Islet of Langerhans (tissue), 1 donor: ENCODE results near the gene HSD17B1.
"Not testable (repeated sequence)": the region's sequence is repeated elsewhere in the genome, so short reads cannot be mapped to it uniquely, and the experiment has no call there.

Experiments
- FAIRE-seq: peaks from one replicate; lab custom pipeline; 2011; peaks lifted over from hg19 to GRCh38; lab: Jason Lieb, UNC

HSD17B1 gene, protein sequence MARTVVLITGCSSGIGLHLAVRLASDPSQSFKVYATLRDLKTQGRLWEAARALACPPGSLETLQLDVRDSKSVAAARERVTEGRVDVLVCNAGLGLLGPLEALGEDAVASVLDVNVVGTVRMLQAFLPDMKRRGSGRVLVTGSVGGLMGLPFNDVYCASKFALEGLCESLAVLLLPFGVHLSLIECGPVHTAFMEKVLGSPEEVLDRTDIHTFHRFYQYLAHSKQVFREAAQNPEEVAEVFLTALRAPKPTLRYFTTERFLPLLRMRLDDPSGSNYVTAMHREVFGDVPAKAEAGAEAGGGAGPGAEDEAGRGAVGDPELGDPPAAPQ

DNA sequence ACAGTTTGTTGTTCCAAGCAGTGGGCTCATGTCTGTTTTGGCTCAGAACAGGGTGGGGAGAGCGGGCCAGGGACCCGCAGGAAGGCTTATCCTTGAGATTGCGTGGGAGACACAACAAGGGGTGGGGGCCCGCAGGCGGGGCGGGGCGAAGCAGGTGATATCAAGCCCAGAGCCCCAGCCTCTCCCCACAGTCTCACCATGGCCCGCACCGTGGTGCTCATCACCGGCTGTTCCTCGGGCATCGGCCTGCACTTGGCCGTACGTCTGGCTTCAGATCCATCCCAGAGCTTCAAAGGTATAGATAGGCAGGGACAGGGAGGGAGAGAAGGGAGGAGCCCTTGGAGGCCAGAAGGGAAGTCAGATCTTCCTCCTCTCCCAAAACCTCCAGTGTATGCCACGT lies at the start of gene HSD17B1:
Gene HSD17B1, plus strand, starts transcription at position 188 of the 400 bp plus-strand sequence. Its CDS starts 11 bp downstream, at position 199.
- FAIRE-seq, result not testable (repeated sequence)

DNA sequence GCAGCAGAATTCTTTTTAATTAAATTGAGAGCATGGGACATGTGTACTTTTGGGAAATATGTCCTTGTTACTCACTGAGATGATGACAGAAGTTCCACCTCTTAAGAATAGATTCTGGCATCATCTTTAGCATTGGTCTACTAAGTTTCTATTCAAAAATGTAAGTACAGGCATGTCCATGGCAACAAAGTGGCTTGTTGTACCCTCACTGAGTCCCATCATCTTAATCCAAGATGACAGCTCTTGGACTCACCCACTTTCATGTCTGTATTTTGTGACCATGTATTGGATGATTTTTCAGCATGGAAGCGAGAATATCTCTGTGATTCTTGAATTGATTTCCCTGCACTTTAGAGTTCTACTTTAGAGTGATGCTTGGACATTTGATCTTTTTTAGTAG lies 49.8 kb upstream of the HSD17B1 start:
- FAIRE-seq, result no peak

DNA sequence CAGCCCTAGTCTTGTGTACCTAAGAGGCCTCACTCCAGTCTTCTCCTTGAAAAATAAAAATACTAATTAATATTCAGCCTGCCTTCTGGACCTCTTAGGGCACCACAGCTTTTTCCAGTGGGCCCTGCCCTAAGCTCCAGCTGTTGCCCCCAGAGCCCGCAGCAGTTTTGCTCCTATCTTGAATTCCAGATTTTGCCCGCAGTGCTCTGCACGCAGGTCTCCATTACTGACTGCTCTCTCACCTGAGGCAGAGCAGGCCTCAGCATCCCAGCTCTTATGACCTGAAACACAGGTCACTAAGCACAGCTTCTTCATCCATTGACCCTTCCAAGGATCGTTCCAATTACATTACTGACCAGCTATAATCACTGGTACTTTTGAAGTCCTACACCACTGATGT lies 45.1 kb upstream of the HSD17B1 start:
- no peak for FAIRE-seq

DNA sequence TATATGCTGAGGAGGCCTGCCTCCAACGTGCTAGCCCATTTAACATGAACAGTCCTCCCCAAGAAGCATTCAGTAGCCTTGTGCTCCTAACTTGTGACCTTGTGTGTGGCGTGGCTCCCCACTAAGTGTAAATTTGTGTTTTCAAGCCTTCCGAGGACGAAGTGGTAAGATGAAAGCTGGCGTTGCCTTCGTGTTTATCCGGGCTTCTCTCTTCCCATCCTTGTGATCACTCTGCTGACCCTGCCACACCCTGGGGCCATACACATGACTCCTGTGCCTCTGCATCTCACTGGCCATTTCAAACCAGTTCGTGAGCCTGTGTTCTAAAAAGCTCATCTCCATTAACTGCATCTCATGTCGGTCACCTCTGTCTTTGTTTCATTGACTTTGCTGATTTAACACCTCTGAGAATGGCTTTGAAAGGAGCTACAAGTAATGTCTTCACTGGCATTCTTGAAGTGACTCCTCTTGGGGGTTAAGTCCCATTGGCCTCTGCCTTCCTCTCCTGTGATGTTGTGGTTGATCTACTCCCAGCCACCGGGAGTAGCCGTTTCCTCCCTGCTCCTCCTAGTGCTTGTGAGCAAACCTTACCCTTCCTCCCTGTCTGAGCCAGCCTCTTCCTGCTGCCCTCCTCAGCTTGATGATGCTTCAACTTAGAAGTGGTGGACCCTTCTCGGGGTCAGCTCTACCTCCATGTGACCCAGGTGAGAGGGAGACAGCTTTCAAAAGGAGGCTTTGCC lies 44.1 kb upstream of the HSD17B1 start:
- FAIRE-seq, result no peak

DNA sequence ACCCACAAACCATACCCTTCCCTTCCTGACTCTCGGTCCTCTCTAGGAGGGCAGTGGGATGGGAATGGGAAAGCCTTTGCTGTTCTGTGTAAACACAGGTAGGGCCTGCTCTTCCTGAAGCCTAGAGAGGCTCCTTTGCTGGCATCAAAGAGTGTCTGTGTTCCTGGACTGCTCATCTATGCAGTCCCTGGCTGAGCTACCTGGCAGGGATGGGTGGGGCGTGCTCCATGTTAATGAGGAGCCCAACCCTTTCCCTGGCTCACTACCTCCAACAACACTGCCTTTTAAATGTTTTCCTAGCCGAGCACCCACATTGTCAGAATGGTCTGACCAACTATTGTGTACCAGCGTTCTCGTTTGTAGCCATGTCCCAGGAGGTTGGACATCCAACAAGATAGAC lies 43.3 kb upstream of the HSD17B1 start:
- FAIRE-seq, result no peak

DNA sequence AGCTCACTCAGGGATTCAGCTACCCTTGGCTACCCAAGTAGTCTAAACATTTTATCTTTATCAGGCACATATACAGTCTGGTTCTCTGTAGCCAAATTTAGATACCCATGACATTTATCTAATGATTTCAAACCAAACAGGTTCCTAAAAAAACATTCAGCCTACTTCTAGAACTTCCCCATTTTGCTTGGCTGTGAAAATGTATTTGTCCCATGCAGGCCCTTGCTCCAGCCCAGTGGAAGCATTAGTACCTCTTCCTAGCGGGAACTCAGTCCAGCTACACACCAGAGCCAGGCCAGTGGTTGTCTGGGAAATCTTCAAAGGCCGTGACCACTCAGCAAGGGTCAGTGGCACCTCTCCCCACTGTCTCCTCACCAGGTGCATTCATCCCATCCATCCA lies 42.9 kb upstream of the HSD17B1 start:
- FAIRE-seq, result no peak

DNA sequence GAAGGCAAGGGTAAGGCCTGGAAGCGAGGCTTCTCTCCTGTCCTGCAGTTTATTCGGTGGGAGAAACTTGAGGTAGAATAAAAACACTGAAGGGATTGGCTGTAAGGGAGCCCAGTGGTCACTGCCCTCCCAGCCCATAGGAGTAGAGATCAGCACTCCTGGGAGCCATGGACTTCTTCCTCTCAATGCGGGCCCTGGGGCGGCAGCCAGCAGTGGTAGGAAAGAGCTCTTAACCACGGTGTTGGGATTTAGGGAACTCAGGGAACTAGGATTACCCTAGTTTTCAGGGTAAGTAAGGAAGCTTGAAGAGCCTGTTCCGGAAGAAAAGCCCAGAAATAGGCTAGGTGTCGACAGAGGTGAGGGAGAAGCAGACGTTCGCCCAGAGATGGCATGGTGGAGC lies 40.5 kb upstream of the HSD17B1 start:
- no peak for FAIRE-seq

DNA sequence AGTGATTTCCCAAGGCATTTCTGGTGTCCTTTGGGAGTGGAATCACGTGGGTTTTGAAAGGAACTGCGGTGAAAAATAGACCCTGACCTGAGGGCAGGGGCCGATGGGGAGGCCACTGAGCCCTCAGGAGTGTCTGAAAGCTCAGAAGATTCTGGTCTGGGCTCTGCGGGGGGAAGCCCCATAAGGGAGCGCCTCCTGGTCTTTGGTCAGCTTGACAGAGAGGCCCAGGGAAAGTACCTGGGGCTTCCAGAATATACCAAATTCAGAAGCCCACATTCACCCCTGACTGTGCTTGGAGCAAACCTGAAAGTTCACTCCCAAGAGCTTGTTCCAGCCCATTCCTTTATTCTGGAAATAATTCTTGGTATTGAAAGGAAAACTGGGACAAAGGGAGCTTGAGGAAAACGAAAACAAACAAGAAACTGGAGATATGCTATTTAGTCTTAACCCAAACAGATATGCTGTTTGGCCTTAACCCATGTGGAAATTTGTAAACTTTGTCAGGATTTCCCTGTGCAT lies 39.9 kb upstream of the HSD17B1 start:
- FAIRE-seq, result no peak

DNA sequence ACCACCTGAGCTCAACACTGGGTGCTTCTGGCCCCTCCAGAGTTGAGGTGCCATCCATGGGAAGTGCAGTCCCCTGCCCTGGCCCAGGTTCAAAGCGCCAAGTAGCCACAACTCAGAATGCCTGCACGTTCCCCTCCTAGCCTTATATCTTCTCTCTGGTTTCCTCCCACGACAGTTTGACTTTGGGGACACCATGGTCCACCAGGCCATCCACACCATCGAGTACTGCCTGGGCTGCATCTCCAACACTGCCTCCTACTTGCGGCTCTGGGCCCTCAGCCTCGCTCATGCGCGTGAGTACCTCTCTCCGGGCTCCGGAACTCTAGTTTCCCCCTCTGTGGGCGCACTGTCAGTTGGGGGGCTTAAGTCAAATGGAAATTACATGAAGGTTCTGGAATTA lies 39.0 kb upstream of the HSD17B1 start:
- FAIRE-seq, result no peak

DNA sequence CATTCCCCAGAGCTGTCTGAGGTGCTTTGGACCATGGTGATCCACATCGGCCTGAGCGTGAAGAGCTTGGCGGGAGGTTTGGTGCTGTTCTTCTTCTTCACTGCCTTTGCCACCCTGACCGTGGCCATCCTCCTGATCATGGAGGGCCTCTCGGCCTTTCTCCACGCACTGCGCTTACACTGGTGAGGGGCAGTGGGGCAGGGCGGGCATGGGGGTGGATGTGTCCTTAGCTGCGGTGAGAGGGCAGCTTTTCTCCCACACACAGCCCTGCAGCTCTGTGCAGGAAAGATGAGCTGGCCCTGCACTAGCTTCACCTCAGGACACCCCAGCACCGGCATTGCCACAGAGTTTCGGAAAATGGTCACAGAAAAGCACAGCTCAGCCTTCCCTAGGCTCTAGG lies 38.4 kb upstream of the HSD17B1 start:
- no peak for FAIRE-seq

DNA sequence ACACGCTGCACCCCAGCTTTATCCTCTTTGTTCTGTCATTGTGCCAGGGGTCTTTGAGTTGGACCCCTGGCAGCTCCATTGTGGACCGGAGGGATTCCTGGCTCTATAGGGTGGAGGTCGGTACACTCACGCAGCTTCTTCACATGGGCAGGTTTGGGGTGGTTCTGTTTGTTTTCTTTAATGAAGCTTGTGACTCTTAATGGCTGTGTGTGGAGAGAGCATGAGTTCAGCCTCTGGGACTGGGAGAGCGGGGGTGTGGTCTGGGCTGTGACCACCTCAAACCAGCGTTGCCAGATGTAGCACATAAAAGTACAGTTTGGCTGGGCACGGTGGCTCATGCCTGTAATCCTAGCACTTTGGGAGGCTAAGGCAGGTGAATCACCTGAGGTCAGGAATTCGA lies 37.9 kb upstream of the HSD17B1 start:
- no peak for FAIRE-seq

DNA sequence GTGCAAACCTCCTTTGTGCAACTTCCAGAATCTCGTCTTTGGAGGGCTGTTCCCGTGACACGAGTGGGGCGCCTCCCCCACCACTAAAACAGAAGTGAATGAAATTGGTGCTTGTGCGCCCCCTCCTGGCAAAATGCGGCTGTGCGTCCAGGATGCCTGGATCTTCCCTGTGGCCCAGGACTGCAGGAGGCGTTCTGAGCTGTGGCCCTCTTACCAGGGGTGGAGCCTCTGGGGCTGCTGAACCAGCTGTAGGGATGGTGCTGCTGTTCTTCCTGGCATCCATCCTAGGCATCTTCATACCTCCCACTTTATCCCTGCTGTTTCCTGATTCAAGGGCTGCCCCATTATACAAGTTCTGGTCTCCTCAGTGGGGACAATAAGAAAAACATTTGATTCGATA lies 35.2 kb upstream of the HSD17B1 start:
- no peak for FAIRE-seq

DNA sequence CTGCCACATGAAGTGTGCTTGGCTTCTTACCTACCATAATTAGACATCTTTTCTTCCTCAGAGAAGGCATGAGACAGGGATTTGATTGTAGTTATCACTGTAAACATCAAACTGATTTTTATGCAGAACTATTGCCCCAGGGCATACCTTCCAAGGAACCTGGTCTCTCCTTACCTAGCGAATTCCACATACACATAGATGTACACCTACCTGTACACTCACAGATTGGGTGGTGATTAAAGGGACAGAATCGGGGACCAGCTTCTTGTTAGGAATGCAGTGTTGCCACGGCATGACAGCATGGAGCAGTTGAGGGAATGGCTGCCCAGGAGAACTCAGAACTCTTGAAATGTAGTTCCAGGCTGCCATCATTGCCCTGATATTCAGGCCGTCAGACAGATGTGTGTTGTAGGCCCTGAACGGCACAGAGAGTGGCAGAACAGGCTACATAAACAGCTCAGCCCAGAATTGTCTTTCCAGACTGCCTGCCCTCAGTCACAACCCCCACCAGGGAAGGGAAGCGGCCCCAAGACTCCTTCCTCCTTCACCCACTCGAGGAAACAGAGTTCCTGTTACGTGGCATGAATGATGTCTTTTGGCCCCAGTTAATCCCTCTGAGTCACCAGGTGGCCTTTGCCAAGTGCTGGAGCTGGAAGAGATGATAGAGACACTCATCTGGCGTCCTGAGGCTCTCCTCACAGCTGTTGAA lies 34.5 kb upstream of the HSD17B1 start:
- no peak for FAIRE-seq

DNA sequence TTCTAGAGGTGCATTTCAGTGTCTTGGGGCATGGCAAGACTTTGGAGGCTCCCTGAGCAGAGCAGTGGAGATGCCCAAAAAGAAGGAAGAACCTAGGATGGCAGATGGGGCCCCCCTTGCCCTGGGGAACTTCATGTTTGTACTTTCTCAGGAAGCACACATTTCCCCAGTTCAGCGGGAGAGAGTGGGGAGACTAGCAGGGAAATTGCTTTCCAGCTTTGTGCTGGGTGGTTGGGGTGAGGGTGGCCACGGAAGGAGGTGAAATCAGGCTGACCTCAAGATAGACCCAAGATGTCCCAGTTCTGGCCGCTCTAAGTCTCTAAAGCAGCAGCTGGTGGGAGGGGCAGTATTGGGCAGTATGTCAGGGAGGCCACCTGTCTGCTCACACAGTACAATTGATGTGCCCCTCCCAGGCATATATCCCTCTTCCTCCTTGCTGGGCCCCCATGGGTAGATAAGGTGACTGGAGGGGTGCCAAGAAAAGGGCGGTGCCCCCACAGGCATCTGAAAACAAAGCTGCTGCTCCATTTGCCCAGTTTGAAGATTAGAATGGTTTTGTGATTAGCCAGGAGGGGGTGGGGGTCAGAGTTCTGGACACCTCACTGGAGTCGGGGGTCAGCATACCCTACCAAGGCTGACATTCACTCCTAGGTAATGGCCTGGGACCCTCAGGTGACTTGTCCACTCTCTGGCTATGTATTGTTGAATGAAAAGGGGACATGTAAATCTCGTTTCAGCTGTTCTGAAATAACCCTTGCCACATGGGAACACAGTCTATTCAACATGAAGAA lies 33.8 kb upstream of the HSD17B1 start:
- no peak for FAIRE-seq

DNA sequence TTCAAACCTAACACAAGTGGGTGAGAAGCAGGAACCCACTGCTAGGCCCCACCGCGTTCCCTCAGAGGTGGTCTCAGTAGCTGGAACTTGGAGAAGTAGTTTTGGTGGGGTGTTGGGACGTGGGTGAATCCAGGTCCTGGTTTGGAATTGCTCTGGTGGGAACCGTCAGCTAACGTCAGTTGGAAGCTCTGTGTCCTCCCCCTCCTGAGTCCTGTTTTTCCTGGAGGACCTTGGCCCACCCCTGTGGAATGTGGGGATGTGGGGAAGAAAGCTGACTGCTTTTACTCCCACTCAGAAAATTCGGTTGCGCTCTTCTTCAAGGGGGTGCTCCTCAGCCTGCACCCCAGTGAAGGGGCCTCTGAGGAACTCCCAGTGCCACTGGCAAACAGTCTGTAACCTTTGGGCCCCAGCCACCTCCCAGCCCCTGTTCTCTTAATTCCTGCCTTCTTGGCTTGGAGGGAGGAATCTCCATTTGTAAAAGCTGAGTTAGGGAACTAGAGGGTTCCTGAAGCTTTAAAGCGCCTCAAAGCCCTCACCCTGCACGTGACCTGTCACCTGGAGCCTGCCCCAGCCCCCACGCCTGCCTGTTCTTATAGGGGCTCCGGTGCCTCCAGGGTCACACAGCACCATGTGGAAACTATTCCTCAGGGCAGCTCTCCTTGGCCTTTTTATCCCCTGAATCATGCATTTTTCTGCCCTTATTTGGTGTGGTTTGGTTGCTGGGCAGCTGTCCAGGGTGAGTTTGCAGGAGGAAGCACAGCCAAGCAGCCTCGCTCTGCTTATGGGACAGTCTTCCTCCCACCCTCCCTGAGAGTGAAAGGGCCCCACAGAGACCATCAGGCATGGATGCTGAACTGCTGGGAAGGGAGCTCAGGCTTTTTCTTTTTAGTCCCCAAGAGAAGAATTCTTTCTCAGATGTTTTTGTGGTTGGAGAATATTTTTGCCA lies 32.9 kb upstream of the HSD17B1 start:
- FAIRE-seq, result no peak

DNA sequence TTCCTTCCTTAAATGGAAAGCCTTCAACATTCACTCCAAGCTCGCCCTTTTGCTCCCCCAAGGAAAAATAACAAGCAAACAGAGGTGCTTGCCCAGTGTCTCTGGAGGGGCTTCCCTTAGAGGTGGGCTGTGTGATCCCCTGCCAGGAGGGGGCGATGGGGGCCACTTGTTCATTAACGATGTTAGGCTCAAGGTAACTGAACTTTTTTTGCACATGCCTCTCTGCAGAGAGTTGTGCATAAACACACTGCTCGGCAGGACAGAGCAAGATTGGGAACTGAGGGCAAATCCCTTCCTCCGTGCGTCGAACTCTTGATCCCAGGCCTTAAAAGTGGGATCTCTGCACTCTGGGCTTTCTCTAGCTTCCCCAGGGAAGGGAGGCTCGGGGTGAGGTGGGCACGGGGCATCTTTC lies 32.2 kb upstream of the HSD17B1 start:
- FAIRE-seq, result no peak

DNA sequence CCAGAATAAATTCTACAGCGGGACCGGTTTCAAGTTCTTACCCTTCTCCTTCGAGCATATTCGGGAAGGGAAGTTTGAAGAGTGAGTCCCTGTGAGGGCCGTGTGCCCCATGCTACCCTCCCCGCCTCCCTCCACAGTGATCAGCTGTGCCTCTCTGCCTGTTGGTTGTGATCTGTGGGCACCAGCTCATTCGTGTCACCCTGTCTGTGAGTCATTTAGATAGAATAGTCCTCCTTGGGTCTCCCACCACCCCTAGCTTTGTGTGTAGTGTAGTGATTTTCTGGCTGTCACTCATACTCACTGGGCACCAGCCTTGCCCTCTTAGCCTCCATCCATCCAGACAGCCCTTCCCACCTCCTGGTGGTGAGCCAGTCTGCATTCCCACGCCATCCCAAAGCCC lies 31.7 kb upstream of the HSD17B1 start:
- no peak for FAIRE-seq

DNA sequence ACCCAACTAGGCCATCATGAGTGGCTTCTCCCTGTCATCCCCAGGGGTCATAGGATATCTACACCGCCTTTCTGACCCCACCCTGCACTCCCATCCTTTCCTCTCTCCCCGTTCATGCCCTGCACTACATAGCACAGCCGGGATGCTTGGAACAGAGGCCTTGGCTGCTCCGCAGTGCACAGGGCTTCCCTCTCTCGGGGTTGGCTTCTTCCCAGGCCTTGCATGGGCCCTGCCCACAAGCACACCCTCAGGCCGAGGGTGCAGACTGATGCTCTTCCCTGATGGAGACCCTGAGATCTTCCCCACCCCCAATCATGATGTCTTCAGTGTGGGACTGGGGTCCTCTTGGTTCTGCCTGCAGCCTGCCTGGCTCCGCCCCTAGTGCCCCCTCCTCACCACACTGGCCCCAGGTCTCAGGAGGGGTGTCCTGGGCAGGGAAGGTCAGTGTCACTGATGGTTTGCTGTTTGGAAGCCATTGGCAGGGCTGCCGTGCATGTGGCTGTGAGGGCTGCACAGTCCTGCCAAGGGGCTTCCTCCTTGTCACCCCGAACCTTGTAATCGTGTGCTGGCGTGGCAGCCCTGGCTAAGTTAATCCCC lies 31.0 kb upstream of the HSD17B1 start:
- no peak for FAIRE-seq

DNA sequence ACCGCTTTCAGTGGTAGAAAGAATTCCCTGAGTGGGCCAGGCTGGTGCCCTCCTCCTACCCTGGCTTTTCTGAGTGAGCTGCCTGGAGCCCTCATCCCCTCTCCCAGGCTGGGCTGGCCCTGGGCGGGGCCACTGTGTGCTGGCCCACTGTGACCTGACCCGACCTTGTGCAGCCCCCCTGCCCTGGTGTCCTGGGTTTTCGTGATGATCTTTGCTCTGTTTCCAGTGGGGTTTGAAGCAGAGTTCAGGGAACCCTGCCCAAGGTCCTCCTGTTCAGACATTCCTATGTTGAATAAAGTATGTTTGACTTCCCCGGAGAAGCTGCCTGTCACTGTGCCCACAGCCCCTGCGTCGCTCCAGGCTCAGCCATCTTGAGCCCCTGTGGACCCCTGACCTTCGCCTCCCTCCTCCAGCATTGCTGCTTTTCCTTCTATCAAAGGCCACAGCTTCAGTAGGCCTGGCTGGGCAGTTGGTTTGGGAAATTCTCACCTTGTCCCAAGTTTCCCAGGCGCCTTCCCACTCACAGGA lies 30.4 kb upstream of the HSD17B1 start:
- no peak for FAIRE-seq

DNA sequence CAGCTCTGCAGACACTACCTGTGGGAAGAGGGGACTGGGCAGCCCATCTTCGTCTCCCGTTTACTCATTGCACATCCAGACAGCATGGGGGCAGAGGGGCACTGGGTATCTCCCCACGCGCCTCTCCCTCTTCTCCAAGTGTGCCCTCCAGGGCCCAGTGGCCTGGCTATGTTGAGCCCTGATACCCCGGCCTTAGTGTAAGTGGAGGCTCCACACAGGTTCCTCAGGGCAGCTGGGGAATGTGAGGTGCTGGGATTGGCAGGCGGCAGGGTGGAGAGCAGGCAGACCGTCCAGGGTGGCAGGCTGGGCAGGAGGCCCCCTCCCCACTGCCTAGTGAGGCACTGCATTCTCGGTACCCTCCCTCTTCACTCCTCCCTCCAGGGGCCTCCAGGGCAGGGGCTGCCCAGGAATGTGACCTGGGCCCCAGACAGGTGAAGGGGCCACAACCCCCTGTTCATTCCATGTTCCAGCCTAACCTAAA lies 29.9 kb upstream of the HSD17B1 start:
- FAIRE-seq, result no peak
